Uterus (tissue), 4 donors: ENCODE results near the gene C6. TPM values are rescaled to one million over a fixed set of nuclear protein-coding genes. Genes with fewer than 3 reads are reported as not detected.
A peak's percentile ranks its signal among the peaks of the same experiment; 100 is the strongest.
"Not testable (repeated sequence)": the region's sequence is repeated elsewhere in the genome, so short reads cannot be mapped to it uniquely, and the experiment has no call there.

Experiments
- DNase-seq, 2 donors: peaks; one replicate each; pipeline ENCODE4 v3.0.0-alpha.2; 2019 to 2020
- H3K27ac ChIP-seq, 2 donors: fragments of 200-600 bp; sonication (generic); 1 replicate in 1 of 2; 2 replicates in 1 of 2; pipeline ENCODE4 v1.5.1; 2016 to 2018
- H3K27me3 ChIP-seq, 2 donors: fragments of 200-600 bp; sonication (generic); one replicate each; pipeline ENCODE4 v1.5.1; 2018 to 2019; ENCODE audit warnings: control low read depth in 1 of 2
- H3K36me3 ChIP-seq, 2 donors: fragments of 200-600 bp; sonication (generic); one replicate each; pipeline ENCODE4 v1.5.1; 2019; ENCODE audit warnings: control low read depth in 1 of 2
- H3K4me1 ChIP-seq, 2 donors: fragments of 200-600 bp; sonication (generic); one replicate each; pipeline ENCODE4 v1.5.1; 2018 to 2019; ENCODE audit warnings: control low read depth in 1 of 2
- H3K4me3 ChIP-seq, 2 donors: fragments of 200-600 bp; sonication (generic); 1 replicate in 1 of 2; 2 replicates in 1 of 2; pipeline ENCODE4 v1.5.1; 2018 to 2019; ENCODE audit warnings: mild to moderate bottlenecking in 1 of 2
- H3K9me3 ChIP-seq, 2 donors: fragments of 200-600 bp; sonication (generic); one replicate each; pipeline ENCODE4 v1.5.1; 2019; ENCODE audit warnings: control low read depth in 1 of 2
- CTCF ChIP-seq, 4 experiments: fragments of 200-600 bp in 2 of 4; fragments of 450-650 bp in 2 of 4; sonication (generic) in 2 of 4; IDR thresholded peaks; one replicate each; pipeline ENCODE4 v1.5.1; 2016 to 2019; ENCODE audit warnings: antibody characterized with exemption in 4 of 4, mild to moderate bottlenecking in 2 of 4, moderate library complexity in 1 of 4
- POLR2A ChIP-seq, 2 donors: fragments of 450-650 bp; IDR thresholded peaks; one replicate each; pipeline ENCODE4 v1.6.1; 2016; ENCODE audit warnings: antibody characterized with exemption in 2 of 2, mild to moderate bottlenecking in 1 of 2, moderate library complexity in 1 of 2
- intact Hi-C: fragments of 100-400 bp; cut with DNase I; formaldehyde crosslinking; loops from one replicate; pipeline ENCODE4 v1.15.1; 2023; ENCODE audit warnings: low total_unique reads
- total RNA-seq, 4 donors: library from RNA; depleted of rRNA in 3 of 4; stranded (reverse); fragments of >200 nt in 3 of 4; gene quantifications; one replicate each; pipeline versions ENCODE4 v1.1.0 to v1.2.4, GENCODE V29; 2014 to 2023
- donor health status: DM: yes; HTN: yes; CAD: no.

C6 gene
- total RNA-seq, 4 donors from 2014 or later: 2.0 to 3.5 (median 3.5) TPM; not detected in 1

- Histone ChIP-seq H3K27ac (peak overlapping the region; percentile 49 to 66), H3K4me3 (no peak overlapping the region), H3K27me3 (no peaks in the 10 kb centered on the region), H3K9me3 (no peaks in the 10 kb centered on the region), H3K4me1 (no peaks in the 10 kb centered on the region), H3K36me3 (no peaks in the 10 kb centered on the region)
- DNase-seq: no peak
- intact Hi-C loops: no loop called here
- no peak for TF ChIP-seq CTCF (IDR thresholded peaks at IDR 0.05)
- TF ChIP-seq POLR2A (IDR thresholded peaks at IDR 0.05): no peak
Measured at GRCh38 chr5:41194339-41194738, 19.0 kb downstream of the C6 start.

GRCh38 chr5:41193456-41194205, 19.7 kb downstream of the C6 start:
- peak; percentile 96 to 97 for DNase-seq
- peak overlapping the region; percentile 66 to 73 for H3K27ac ChIP-seq
- H3K36me3 ChIP-seq: no peaks in the 10 kb centered on the region
- TF ChIP-seq POLR2A (IDR thresholded peaks at IDR 0.05) (no peak), CTCF (IDR thresholded peaks at IDR 0.05) (no peak)
- H3K4me3 ChIP-seq: no peak overlapping the region
- intact Hi-C loops: no loop called here
- no peaks in the 10 kb centered on the region for H3K27me3 ChIP-seq
- H3K9me3 ChIP-seq: no peaks in the 10 kb centered on the region
- H3K4me1 ChIP-seq: no peaks in the 10 kb centered on the region

GRCh38 chr5:41191249-41191648, 22.1 kb downstream of the C6 start:
- intact Hi-C loops: no loop called here
- TF ChIP-seq CTCF (IDR thresholded peaks at IDR 0.05) (no peak), POLR2A (IDR thresholded peaks at IDR 0.05) (no peak)
- H3K4me1 ChIP-seq: no peaks in the 10 kb centered on the region
- no peaks in the 10 kb centered on the region for H3K36me3 ChIP-seq
- no peak for DNase-seq
- no peaks in the 10 kb centered on the region for H3K9me3 ChIP-seq
- no peaks in the 10 kb centered on the region for H3K27me3 ChIP-seq
- no peak overlapping the region for H3K27ac ChIP-seq
- H3K4me3 ChIP-seq: no peak overlapping the region

- Histone ChIP-seq H3K27ac (no peak overlapping the region), H3K4me3 (no peak overlapping the region), H3K27me3 (no peaks in the 10 kb centered on the region), H3K9me3 (no peaks in the 10 kb centered on the region), H3K36me3 (no peaks in the 10 kb centered on the region), H3K4me1 (no peaks in the 10 kb centered on the region)
- intact Hi-C loops: no loop called here
- no peak for DNase-seq
- no peak for TF ChIP-seq CTCF (IDR thresholded peaks at IDR 0.05)
- no peak for TF ChIP-seq POLR2A (IDR thresholded peaks at IDR 0.05)
Measured at GRCh38 chr5:41186143-41186542, 27.2 kb downstream of the C6 start.

GRCh38 chr5:41183331-41183730, 30.0 kb downstream of the C6 start:
- DNase-seq, H3K27ac ChIP-seq, H3K4me1 ChIP-seq, H3K9me3 ChIP-seq, intact Hi-C loops, H3K27me3 ChIP-seq, H3K36me3 ChIP-seq, H3K4me3 ChIP-seq: not testable (repeated sequence)
